UCSD-AML1 (cell line): ENCODE data around the gene DMBX1.

Source experiments
- DNase-seq: peaks from one replicate; lab custom pipeline; 2025; ENCODE audit not compliant: unreplicated experiment; lab: John Stamatoyannopoulos, UW

The DMBX1 gene

DNA sequence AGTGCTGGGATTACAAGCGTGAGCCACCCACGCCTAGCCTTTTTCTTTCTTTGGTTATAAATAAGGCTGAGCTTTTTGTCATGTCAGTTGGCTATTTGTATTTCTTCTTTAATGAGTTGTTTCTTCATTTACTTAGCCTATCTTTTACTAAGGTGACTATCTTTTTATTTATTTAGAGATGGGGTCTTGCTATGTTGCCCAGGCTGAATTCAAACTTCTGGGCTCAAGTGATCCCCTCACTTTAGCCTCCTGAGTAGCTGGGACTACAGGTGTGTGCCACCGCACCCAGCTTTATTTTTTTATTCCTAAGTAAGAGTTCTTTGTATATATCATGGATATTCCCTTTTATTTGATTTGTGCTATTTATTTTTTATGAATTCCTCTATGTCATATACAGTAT lies 11.9 kb downstream of the DMBX1 start:
- no peak for DNase-seq

DNA sequence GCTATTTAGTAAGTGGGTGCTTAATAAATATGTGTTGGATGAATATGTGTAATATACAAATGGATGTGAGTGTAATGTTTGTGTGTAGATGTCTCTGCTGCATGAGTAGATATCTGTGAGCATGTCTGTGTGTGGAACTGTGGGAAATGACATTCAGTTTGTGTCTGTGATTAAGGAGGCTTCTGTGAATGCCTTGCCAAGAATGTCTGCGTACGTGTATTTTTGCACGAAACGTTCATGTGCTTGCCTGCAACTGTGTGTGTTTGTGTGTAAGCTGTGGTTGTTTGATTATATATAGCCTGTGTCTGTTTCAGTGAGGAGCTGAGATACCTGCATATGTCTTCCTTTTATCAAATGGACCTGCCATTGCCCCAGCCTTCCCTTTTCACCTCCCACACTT lies 13.8 kb downstream of the DMBX1 start:
- no peak for DNase-seq

DNA sequence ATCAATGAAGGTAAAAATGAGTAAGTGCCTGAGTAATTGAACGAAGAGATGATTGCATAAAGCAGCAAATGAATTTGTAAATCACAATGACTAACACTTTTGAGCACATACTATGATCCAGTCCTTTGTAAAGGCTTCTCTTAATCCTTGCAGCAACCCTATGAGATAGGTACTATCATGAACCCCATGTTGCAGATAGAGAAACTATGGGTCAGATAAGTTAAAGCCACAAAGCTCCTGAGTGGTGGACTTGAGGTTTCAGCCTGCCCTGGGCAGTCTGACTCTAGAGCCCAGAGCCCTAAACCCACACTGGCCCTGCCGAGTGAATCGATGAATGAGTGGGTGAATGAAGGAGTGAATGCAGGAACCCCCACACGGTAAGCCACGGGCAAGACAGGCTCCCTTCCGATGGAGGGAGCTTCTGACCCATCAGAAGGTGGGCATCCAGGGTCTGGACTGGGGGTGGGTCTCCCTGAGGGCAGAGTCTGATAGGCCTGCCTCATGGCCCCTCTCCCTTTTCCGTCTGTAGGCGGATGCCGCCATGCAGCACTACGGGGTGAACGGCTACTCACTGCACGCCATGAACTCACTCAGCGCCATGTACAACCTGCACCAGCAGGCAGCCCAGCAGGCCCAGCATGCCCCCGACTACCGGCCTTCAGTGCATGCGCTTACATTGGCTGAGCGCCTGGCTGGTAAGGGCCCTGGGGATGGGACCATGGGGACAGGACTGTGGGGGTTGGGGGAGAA lies 17.0 kb downstream of the DMBX1 start:
- DNase-seq = no peak

DNA sequence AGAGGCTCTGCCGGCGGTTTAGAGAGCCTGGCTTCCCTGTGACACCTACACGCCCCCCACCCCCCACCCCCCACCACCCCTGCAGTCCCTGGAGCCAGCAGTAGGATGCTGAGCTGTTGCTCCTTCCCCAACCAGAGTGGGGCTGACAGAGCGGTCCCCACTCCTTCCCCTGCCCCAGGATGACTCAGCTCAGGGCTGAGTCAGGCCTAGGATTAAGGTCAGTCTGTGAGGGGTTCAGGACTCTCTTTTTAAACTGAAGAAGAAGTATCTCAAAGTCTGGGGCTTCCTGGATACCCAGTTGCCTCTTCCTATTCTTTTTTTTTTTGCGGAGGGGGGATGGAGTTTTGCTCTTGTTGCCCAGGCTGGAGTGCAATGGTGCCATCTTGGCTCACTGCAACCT lies 19.1 kb downstream of the DMBX1 start:
- no peak for DNase-seq

DNA sequence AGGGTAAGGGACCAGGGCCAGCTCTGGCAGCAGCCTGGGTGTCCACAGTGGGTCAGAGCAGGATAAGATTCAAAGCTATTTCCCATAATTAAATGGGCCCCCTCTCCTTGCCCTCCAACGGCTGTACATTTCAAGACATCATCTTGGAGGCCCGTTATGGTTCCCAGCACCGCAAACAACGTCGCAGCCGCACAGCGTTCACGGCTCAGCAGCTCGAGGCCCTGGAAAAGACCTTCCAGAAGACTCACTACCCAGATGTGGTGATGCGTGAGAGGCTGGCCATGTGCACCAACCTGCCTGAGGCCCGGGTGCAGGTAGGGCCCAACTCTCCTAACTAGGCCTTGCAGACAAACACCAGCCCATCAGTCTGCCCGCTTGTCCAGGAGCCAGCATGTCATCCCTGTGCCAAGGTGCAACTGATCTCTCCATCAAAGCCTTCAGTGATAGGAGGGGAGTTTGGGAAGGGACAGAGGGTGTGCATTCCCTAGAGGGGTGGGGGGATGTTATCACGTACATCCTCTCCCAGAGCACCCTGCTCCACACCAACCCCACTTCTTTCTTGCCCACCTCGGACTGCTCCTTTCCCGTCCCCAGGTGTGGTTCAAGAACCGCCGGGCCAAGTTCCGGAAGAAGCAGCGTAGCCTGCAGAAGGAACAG lies 20.8 kb downstream of the DMBX1 start:
- no peak for DNase-seq

DNA sequence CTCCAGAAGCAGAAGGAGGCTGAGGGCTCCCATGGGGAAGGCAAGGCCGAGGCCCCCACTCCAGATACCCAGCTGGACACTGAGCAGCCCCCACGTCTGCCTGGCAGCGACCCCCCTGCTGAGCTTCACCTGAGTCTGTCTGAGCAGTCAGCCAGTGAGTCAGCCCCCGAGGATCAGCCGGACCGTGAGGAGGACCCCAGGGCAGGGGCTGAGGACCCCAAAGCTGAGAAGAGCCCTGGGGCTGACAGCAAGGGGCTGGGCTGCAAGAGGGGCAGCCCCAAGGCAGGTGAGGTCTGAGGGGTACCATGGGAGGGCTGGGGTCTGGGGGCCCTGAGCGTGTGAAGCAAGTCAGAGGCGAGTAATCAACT lies 21.3 kb downstream of the DMBX1 start:
- DNase-seq = no peak

DNA sequence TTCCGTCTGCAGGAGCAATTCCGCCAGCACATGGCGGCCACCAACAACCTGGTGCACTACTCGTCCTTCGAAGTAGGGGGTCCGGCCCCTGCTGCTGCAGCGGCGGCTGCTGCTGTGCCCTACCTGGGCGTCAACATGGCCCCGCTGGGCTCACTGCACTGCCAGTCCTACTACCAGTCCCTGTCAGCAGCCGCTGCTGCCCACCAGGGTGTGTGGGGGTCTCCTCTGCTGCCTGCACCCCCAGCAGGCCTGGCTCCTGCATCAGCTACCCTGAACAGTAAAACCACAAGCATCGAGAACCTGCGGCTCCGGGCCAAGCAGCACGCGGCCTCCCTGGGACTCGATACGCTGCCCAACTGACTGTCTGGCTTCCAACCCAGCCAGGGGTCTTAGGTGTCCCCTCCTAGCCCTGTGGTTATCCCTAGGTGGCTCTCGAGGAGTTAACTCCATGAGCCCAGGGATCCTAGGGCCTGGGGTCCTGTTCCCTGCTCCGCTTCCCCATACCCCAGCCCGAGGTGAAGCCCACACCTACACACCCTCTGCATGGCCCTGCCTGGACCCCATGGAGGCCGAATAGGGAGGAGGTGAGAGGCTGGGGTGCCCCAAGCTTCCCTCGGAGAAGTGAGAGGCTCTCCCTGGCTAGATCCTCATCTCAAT lies 22.6 kb downstream of the DMBX1 start:
- no peak for DNase-seq

DNA sequence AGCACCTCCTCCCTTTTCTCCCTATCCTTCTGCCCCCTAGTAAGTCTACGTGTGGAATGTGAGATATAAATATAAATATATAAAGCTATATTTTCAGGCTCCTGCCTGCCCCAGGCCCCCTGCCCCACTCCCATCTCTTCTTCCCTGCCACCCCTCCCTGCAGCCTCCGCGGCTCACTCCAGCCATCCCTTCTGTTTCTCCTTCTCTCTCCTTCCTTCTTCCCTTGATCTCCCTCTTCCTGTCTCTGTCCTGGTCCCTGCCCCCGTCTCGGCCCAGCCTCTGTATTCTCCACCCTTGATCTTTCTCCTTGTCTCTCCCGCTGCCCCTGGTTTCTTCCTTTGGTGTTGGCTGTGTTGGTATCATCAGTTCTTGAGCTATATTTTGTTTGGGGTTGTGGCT lies 23.2 kb downstream of the DMBX1 start:
- no peak for DNase-seq

DNA sequence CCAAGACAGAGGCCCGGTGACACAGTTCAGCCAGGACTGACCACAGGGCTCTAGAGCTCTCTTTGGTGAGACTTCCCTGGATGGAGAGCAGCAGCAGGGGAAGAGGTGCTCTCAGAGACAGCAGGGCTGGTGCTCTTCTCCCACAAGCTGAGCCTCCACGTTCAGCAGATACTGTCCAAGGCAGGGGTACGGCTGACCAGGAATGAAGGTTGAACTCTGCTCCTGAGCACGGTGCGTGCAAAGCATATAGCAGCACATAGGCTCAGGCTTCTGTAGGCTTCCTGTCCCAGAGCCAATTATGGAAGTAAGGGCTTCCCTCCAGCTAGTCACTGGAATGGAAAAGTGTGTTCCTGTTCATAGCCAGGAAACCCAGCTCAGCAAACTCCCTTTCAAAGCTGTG lies 23.9 kb downstream of the DMBX1 start:
- DNase-seq = no peak

DNA sequence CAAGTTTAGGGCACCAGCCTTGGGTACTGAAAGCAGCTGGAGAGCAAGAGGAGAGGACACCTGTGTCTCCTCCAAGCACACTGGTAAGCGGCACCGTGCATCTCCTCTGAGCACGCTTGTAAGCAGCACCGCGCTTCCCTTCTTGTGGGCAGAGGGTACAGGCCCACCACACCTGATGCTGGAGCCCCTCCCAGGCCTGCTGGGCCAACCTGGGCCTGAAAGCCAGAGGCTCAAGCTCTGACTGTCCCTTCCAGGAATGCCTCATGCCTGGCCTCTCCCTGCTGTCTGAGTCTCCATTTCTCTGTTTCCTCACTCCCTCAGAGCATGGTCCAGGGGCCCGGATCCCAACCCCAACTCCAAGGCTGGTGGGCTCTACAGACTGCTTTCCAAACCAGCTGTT lies 25.9 kb downstream of the DMBX1 start:
- DNase-seq = no peak

DNA sequence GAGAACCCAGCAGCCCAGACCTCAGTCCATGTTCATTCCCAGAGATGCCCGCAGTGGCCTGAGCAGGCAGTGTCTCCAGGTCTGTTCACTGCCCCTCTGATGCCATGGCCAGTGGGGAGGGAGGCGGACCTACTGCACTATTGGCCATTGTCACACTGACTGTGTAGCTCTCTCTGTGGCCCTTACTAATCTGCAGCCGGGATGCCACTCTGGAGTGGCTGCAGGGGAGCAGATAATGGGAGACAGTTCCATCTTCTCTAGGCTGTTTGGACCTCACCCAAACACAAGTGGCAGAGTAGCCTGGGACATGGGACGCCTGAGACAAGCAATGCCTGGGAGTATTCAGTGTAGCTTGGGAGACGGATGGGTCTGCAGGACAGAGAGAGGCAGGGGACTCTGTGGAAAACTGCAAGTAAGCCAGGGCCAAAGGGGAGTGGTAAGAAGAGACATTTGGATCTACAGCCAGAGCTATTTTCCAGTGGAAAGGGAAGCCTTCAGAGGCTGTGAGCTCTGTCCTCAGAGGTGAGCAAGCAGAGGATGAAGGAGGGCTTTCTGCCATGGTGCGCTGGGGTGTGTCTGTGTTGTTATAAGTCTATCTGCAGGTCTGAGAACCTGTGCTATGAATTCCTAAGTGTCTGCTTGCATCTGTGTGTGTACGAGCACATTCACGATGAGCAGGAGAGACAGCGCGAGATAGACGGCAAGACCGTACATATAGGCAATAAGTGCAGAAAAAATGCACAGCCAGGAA lies 26.7 kb downstream of the DMBX1 start:
- DNase-seq = no peak

DNA sequence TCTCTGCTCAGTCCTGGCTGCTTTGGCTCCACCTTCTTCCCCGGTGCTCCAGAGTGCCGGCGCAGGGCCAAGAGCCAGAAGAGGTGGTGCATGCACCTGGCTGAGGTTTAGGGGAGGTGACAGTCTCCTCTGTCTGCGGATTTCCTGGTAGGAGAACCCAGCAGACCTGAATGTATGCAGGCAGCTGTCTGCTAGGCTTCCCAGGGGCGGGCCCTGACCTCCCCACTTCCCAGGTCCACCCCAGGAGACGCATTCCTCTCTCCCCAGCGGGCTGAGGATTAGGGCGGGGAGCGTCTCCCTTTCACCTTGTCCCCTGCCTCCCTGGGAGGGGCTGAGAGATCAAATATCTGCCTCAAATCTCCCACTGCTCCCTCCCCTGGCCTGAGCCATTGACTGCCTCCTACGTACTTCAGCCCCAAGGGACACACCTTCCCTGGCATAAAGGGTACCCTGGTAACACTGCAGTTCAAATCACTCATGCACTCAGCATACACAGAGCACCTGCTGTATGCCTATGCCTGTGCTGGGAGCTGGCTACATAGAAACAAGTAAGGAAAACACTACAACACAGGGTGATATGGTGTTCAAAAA lies 27.5 kb downstream of the DMBX1 start:
- DNase-seq = no peak

DNA sequence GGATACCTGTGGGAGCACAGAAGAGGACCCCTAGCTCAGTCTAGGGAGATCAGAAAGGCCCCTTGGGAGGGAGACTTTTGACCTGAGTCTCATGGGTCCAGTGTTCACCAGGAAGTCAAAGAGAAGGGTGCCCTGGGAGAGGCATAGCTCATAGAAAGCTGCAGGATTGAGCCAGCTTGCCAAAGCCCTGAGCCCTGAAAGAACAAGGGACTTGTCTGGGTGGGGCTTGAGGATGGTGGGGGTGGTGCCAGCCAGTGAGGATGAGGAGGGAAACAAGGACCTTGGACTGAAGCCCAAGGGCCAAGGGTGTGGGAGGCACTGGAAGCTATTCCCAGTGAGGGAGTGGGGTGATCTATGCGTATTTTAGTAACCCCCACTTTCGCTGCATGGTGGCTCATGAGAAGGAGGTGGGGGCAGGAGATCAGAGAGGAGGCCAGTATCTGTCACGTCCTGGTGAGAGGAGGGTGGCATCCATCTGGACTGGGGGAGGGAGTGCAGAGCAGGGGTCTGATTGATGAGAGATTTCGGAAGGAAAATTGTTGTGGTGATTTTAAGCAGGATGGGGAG lies 28.4 kb downstream of the DMBX1 start:
- DNase-seq = no peak

DNA sequence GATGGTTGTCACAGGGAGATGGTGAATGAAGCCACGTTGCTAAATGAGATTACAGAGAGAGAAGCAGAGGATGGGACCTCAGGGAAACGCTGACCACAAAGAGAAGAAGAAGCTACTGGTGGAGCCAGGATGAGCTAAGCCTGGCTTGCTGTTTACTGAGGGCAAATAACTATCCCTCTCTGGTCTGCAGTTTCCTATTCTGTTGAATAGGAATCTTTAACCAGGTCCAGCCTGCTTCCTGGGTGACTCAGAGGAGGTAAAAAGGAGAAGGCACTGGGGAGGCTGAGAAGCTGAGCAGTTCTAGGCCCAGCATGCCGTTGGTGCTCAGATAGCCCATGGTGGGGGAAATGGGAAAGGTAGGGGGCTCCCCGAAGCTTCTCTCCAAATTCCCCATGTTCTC lies 29.6 kb downstream of the DMBX1 start:
- no peak for DNase-seq

DNA sequence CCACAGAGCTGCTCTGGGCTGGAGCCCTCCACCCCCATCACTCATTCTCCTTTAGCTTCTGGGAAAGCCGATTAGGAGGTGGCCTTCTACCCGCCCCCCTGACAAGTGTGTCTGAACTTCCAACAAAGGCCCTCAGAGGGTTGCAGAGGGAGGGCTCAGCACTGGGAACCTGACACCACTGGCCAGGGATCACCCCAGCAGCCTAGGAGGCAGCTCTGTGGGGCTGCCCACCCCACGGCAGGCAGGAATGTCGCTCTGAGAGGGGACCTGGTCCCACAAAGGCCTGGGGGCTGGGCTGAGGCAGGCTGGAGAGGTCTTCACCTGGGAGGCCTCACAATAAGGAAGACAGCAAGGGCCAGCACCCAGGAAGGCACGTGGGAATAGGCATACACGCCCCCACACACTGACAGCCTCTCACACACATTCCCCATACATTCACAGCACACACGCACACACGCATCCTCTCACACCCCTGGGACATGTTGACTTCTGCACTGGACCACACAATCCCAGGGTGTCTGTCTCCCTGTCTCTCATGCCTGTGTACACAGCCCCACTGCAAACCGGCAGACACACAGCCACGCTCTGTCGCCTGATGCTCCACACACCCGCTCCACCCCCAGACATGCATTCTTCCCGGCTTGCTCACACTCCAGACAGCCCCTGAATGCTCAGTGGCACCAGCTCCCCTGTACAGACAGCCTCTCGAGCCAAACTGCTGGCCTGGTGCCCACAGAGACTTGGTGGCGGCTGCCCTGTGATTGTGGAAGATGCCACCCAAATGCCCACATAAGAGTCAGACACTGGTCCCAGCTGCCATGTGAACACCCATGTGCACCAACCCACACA lies 30.7 kb downstream of the DMBX1 start:
- no peak for DNase-seq

DNA sequence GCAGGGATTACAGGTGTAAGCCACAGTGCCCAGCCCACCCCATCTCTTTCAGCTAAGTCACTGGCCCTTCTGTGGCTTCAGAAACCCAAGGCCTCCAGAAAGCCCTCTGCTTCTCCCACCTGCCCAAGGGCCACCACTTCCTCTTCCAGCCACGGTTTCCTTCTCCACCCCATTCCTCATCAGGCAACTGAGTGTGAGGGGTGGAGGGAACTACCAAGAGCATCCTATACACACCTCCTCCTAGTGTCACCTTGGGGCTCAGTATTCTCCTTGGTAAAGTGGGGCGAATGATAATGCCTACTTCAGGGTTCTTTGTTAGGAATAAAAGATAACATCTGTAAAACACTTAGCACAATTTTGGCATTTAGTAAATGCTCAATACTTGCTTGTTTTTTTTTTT lies 31.8 kb downstream of the DMBX1 start:
- DNase-seq = peak; percentile 32

DNA sequence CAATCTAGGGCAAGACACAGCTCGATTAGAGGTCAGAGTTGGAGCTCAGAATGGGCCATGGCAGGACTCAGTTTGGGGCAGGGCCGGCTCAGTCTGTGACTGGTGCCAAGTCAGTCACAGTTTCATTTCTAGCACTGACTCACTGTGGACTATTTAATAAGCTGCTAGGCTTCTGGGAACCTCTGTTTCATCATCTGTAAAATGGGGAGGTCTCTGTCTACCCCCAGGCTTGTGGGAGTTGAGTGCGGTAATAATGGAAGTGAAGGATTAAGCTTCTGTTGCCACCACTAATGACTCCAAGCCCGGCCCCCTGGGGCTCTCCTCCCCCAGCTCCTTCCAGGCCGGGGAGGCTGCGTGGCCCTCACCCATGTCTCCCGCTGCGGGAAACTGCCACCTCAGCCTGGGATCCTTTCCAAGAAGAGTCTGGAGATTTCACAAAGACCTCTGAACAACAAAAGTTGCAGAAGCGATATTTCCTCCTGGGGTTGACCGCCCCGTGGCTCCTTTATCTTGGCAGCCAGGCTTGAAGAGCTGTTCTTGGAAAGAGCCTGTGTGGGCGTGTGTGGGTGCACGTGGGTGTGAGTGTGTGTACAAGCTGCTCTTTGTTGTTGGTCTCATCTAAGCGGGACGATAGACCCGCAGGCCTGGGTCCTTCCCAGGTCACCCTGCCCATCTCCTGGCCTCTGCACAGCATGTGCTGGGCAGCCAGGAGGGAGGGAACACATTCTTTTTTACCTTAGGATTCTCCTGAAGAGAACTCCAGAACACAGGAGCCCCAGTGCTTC lies 32.7 kb downstream of the DMBX1 start:
- DNase-seq = peak; percentile 80

DNA sequence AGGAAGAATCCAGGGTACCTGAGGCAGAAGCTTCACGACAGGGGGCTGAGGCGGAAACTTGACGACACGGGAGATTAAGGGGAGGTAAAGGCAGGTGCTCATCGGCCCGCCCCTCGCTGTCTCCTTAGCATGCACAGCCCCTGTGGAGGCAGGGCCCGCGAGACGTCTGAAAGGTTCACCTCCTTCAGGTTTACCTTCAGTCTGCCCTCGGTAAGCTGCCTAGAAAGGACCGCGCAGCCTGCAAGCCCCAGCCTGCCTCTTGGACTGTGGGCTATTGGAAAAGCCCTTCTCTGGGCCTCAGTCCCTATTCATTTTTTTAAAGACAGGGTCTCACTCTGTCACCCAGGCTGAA lies 33.3 kb downstream of the DMBX1 start:
- no peak for DNase-seq
